CD14-positive monocyte (primary cell): ENCODE data around the gene TRAPPC2. TPM values are rescaled to one million over a fixed set of nuclear protein-coding genes. Genes with fewer than 3 reads are reported as not detected.

Experiments used
- DNase-seq, 3 donors: peaks; one replicate each; pipeline ENCODE4 v3.0.0-alpha.2; 2011 to 2022
- H2AFZ ChIP-seq: 2 replicates; pipeline ENCODE4 v1.6.0; 2012; ENCODE audit warnings: mild to moderate bottlenecking, low read depth, low read length, inconsistent platforms; ENCODE audit not compliant: insufficient read depth, poor library complexity, severe bottlenecking
- H3K27ac ChIP-seq, 2 donors: 1 replicate in 1 of 2; 2 replicates in 1 of 2; pipeline ENCODE4 v1.5.1; 2012 to 2013; ENCODE audit warnings: low read length in 2 of 2, control low read depth in 1 of 2, inconsistent platforms in 1 of 2, low read depth in 1 of 2, mild to moderate bottlenecking in 1 of 2
- H3K27me3 ChIP-seq, 2 donors: one replicate each; pipeline versions ENCODE4 v1.6.0 to v1.6.1; 2011 to 2013; ENCODE audit warnings: low read length in 2 of 2; ENCODE audit not compliant: control insufficient read depth in 2 of 2, insufficient read depth in 2 of 2
- H3K36me3 ChIP-seq, 2 donors: replicated peaks in 1 of 2; 1 replicate in 1 of 2; 2 replicates in 1 of 2; pipeline versions ENCODE4 v1.5.1 to v1.6.1; 2012 to 2013; ENCODE audit warnings: low read length in 2 of 2, control low read depth in 1 of 2, inconsistent platforms in 1 of 2, mild to moderate bottlenecking in 1 of 2; ENCODE audit not compliant: insufficient read depth in 2 of 2, control insufficient read depth in 1 of 2
- H3K4me1 ChIP-seq, 2 donors: 1 replicate in 1 of 2; 2 replicates in 1 of 2; pipeline versions ENCODE4 v1.5.1 to v1.6.1; 2012 to 2013; ENCODE audit warnings: low read length in 2 of 2, control low read depth in 1 of 2, inconsistent platforms in 1 of 2, mild to moderate bottlenecking in 1 of 2, moderate library complexity in 1 of 2; ENCODE audit not compliant: insufficient read depth in 2 of 2, control insufficient read depth in 1 of 2
- H3K4me2 ChIP-seq: replicated peaks from 2 replicates; pipeline ENCODE3; 2012; ENCODE audit warnings: low read length, moderate library complexity, mild to moderate bottlenecking; ENCODE audit not compliant: poor library complexity, severe bottlenecking; ENCODE audit errors: extremely low read depth
- H3K4me3 ChIP-seq, 3 experiments: fragments of 200-600 bp in 1 of 3; sonication (generic) in 1 of 3; replicated peaks in 1 of 3; 1 replicate in 2 of 3; 2 replicates in 1 of 3; pipeline ENCODE4 v1.5.1; 2011 to 2013; ENCODE audit warnings: low read length in 3 of 3, mild to moderate bottlenecking in 3 of 3, control low read depth in 2 of 3, low read depth in 2 of 3, inconsistent platforms in 1 of 3, moderate library complexity in 1 of 3
- H3K79me2 ChIP-seq: 2 replicates; pipeline ENCODE4 v1.6.0; 2012; ENCODE audit warnings: mild to moderate bottlenecking, control low read depth, inconsistent platforms, low read length, moderate library complexity; ENCODE audit not compliant: insufficient read depth
- H3K9ac ChIP-seq: 2 replicates; pipeline ENCODE4 v1.6.0; 2017; ENCODE audit warnings: low read length, mild to moderate bottlenecking; ENCODE audit not compliant: insufficient read depth, poor library complexity, severe bottlenecking
- H3K9me3 ChIP-seq, 2 donors: replicated peaks in 1 of 2; 1 replicate in 1 of 2; 2 replicates in 1 of 2; pipeline versions ENCODE4 v1.5.1 to v1.6.1; 2012 to 2013; ENCODE audit warnings: low read length in 2 of 2, control low read depth in 1 of 2; ENCODE audit not compliant: control insufficient read depth in 1 of 2, insufficient read depth in 1 of 2
- H4K20me1 ChIP-seq: 2 replicates; pipeline ENCODE4 v1.6.0; 2012; ENCODE audit warnings: mild to moderate bottlenecking, low read length, control low read depth, moderate library complexity; ENCODE audit not compliant: insufficient read depth
- H3K27ac Mint-ChIP-seq, 7 donors: one replicate each; pipeline ENCODE4 v1.8.0; 2020; ENCODE audit warnings: mild to moderate bottlenecking in 7 of 7, mixed read lengths in 7 of 7, moderate library complexity in 6 of 7, inconsistent platforms in 2 of 7
- H3K27me3 Mint-ChIP-seq, 3 donors: one replicate each; pipeline ENCODE4 v1.8.0; 2021 to 2022; ENCODE audit warnings: low read depth in 3 of 3, mild to moderate bottlenecking in 3 of 3, mixed read lengths in 3 of 3, moderate library complexity in 3 of 3, inconsistent platforms in 1 of 3
- H3K36me3 Mint-ChIP-seq, 2 donors: one replicate each; pipeline ENCODE4 v1.8.0; 2020; ENCODE audit warnings: mixed read lengths in 2 of 2, inconsistent platforms in 1 of 2, mild to moderate bottlenecking in 1 of 2
- H3K4me1 Mint-ChIP-seq: one replicate; pipeline ENCODE4 v1.8.0; 2020; ENCODE audit warnings: mild to moderate bottlenecking, mixed read lengths
- H3K4me3 Mint-ChIP-seq, 2 donors: one replicate each; pipeline ENCODE4 v1.8.0; 2020; ENCODE audit warnings: mild to moderate bottlenecking in 2 of 2, mixed read lengths in 2 of 2, moderate library complexity in 1 of 2
- H3K9me3 Mint-ChIP-seq, 7 donors: one replicate each; pipeline ENCODE4 v1.8.0; 2020 to 2022; ENCODE audit warnings: mixed read lengths in 7 of 7, mild to moderate bottlenecking in 6 of 7, moderate library complexity in 6 of 7, inconsistent platforms in 2 of 7
- WGBS: methylation state at CpG from one replicate; pipeline ENCODE4 v1.1.5; 2013; ENCODE audit warnings: missing lambda C conversion rate; ENCODE audit not compliant: insufficient coverage; 5-methylcytosine and 5-hydroxymethylcytosine counted together
- intact Hi-C, 2 donors: fragments of 100-400 bp; cut with micrococcal nuclease; formaldehyde crosslinking; loops; one replicate each; pipeline versions ENCODE4 v1.15.0 to v1.15.1; 2023
- polyA plus RNA-seq, 3 donors: library from polyadenylated mRNA; depleted of rRNA in 1 of 3; unstranded in 2 of 3; stranded (reverse) in 1 of 3; fragments of 300-500 nt in 2 of 3; fragments of >200 nt in 1 of 3; fragmentation: Illumina TruSeq in 2 of 3; gene quantifications; 1 replicate in 2 of 3; 2 replicates in 1 of 3; pipeline ENCODE4 v1.2.3, GENCODE V29; 2012 to 2021
- TF ChIP-seq, protein P1 (sequence below): fragments of 200-600 bp; IDR thresholded peaks from one replicate; pipeline ENCODE4 v1.8.0; 2022; ENCODE audit warnings: antibody characterized with exemption, mild to moderate bottlenecking

Gene TRAPPC2
- polyA plus RNA-seq, 3 donors: 10.6 to 18.3 (median 12.2) TPM

GRCh38 chrX:13763489-13763888, 29.1 kb upstream of the TRAPPC2 start:
- Histone ChIP-seq H3K4me3 (no peak overlapping the region), H3K79me2 (no peaks in the 10 kb centered on the region), H3K36me3 (peaks cover 0 to 4% of the 10 kb centered on the region in 2 donors), H3K4me1 (peaks cover 57 to 60% of the 10 kb centered on the region in 2 donors), H3K27ac (no peak overlapping the region), H2AFZ (no peak overlapping the region), H3K9me3 (no peaks in the 10 kb centered on the region), H4K20me1 (no peaks in the 10 kb centered on the region), H3K4me2 (no peak overlapping the region), H3K27me3 (no peaks in the 10 kb centered on the region), H3K9ac (no peak overlapping the region)
- Mint-ChIP-seq H3K36me3 (peaks cover 23 to 27% of the 10 kb centered on the region in 2 donors), H3K4me3 (no peak overlapping the region), H3K27ac (no peak overlapping the region), H3K4me1 (peaks cover 57% of the 10 kb centered on the region), H3K9me3 (peaks cover 0 to 3% (median 0%) of the 10 kb centered on the region in 7 donors), H3K27me3 (peaks cover 0 to 8% (median 0%) of the 10 kb centered on the region in 3 donors)
- no CpG with 5 or more reads among the region's 8 CpGs for WGBS
- TF ChIP-seq, protein P1, sequence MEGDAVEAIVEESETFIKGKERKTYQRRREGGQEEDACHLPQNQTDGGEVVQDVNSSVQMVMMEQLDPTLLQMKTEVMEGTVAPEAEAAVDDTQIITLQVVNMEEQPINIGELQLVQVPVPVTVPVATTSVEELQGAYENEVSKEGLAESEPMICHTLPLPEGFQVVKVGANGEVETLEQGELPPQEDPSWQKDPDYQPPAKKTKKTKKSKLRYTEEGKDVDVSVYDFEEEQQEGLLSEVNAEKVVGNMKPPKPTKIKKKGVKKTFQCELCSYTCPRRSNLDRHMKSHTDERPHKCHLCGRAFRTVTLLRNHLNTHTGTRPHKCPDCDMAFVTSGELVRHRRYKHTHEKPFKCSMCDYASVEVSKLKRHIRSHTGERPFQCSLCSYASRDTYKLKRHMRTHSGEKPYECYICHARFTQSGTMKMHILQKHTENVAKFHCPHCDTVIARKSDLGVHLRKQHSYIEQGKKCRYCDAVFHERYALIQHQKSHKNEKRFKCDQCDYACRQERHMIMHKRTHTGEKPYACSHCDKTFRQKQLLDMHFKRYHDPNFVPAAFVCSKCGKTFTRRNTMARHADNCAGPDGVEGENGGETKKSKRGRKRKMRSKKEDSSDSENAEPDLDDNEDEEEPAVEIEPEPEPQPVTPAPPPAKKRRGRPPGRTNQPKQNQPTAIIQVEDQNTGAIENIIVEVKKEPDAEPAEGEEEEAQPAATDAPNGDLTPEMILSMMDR: no peak
- DNase-seq: no peak
- intact Hi-C loops: loop anchor here in 1 of 2 donors (10.0 kb wide), 1 partner anchor 271 kb away; no protein-coding TSS in a partner anchor

DNA sequence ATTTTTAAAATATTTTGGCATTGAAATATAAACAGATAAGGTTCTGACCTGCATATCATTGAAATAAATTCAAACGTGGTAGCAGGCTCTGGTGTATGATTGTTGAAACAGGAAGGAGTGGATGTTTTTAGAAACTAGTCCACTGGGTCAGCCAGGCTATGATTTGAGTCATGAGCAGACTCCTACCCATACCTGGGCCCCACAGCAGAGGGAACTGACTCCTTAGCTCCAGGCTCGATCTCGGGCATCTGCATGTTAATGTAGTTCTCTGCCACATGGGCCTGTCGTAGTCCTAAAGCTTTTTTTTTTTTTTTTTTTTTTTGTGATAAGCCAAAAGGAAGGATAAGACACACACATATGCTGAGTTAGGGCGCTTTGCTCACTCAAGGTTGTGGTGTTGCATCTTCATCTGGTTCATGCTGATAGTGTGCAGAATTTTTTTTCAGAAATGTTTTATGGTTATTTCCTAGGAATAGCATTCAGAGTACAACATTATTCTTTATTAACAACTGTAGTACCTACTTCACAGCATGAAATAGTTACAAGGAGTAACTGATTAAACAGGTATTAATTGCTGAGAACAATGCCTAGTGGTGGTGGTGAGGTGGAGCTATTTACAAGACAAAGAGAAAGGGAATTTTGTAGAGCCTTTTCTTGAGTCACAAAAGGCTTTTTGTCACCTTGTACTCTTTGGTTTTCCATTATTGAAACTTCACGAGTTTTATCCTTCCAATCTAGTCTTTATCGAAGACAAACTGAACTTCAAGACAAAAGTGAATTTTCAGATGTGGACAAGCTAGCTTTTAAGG, 27.4 kb upstream of the TRAPPC2 start:
- Histone ChIP-seq H3K4me2 (no peak overlapping the region), H3K27ac (no peak overlapping the region), H2AFZ (no peak overlapping the region), H3K27me3 (no peaks in the 10 kb centered on the region), H3K9me3 (no peaks in the 10 kb centered on the region), H3K79me2 (no peaks in the 10 kb centered on the region), H3K9ac (no peak overlapping the region), H3K4me1 (peaks cover 61% of the 10 kb centered on the region in 2 donors), H3K4me3 (no peak overlapping the region), H4K20me1 (no peaks in the 10 kb centered on the region), H3K36me3 (peaks cover 4 to 5% of the 10 kb centered on the region in 2 donors)
- 0% methylated on average over 1 of the region's 7 CpGs for WGBS
- peak; percentile 15 to 37 (median 26) for DNase-seq
- Mint-ChIP-seq H3K4me3 (no peak overlapping the region), H3K36me3 (peaks cover 20 to 26% of the 10 kb centered on the region in 2 donors), H3K27me3 (peaks cover 0 to 5% (median 0%) of the 10 kb centered on the region in 3 donors), H3K27ac (peak overlapping the region in 1 of 7 donors; percentile 37), H3K4me1 (peaks cover 64% of the 10 kb centered on the region), H3K9me3 (peaks cover 0 to 3% (median 0%) of the 10 kb centered on the region in 7 donors)
- TF ChIP-seq, protein P1: no peak
- intact Hi-C loops: loop anchor here in 1 of 2 donors (10.0 kb wide), 1 partner anchor 273 kb away; no protein-coding TSS in a partner anchor
